ENCODE data around the gene PAM. TPM values are rescaled to one million over a fixed set of nuclear protein-coding genes. Genes with fewer than 3 reads are reported as not detected.

PAM gene
- total RNA-seq, 1 experiment from 2014 or later, result 131 TPM

GRCh38 chr5:102857076-102857818, 102.1 kb downstream of the PAM start:
- ChIA-PET CTCF (no interaction called here), POLR2A (no interaction called here)
- Histone ChIP-seq H3K4me1 (ENCODE audit: control insufficient read depth, insufficient read depth, low read length) (0 out of 2 replicates have a peak, but pooled peaks cover 2% of the 10 kb centered on the region), H3K27me3 (ENCODE audit: control insufficient read depth, insufficient read depth, low read length) (no peaks in the 10 kb centered on the region), H3K9me3 (ENCODE audit: control insufficient read depth, insufficient read depth, low read depth, low read length) (no peaks in the 10 kb centered on the region), H3K27ac (ENCODE audit: low read length) (no peak overlapping the region), H3K36me3 (ENCODE audit: control insufficient read depth, insufficient read depth, low read length) (no peaks in the 10 kb centered on the region), H3K4me3 (ENCODE audit: low read depth in 2 of 2, low read length in 2 of 2) (no peak overlapping the region)
- no TSS peak for BruUV-seq (replicated peaks)
- DNase-seq (ENCODE audit: low read depth, low spot score) (no peak), ATAC-seq (no peak)
- in situ Hi-C loops (cut with HindIII; ENCODE audit: low pct_unique_long_range_greater_than_20kb, low sequenced_read_pairs) (no loop called here), intact Hi-C loops (cut with micrococcal nuclease; ENCODE audit: unreplicated experiment) (no loop called here)
- TF ChIP-seq REST (IDR thresholded peaks at IDR 0.05; ENCODE audit: insufficient read depth in 1 of 2, low read depth in 2 of 2, low read length in 1 of 2), result no peak
- TF ChIP-seq SIN3A (IDR thresholded peaks at IDR 0.05; ENCODE audit: borderline replicate concordance, insufficient read depth, low read depth, low read length), result no peak
- TF ChIP-seq TCF7L2 (IDR thresholded peaks at IDR 0.05; ENCODE audit: low read depth, low read length), result no peak
- TF ChIP-seq POLR2AphosphoS5 (IDR thresholded peaks at IDR 0.05; ENCODE audit: low read depth, low read length), result no peak
- no peak for TF ChIP-seq CTCF (IDR thresholded peaks at IDR 0.05)

- ChIA-PET CTCF (no interaction called here), POLR2A (no interaction called here)
- TF ChIP-seq POLR2AphosphoS5 (IDR thresholded peaks at IDR 0.05; ENCODE audit: low read depth, low read length) (no peak), SIN3A (IDR thresholded peaks at IDR 0.05; ENCODE audit: borderline replicate concordance, insufficient read depth, low read depth, low read length) (no peak), TCF7L2 (IDR thresholded peaks at IDR 0.05; ENCODE audit: low read depth, low read length) (no peak), REST (IDR thresholded peaks at IDR 0.05; ENCODE audit: insufficient read depth in 1 of 2, low read depth in 2 of 2, low read length in 1 of 2) (no peak), CTCF (IDR thresholded peaks at IDR 0.05) (peak; percentile 9; the same call in 1 of the 2 replicates)
- Histone ChIP-seq H3K4me1 (ENCODE audit: control insufficient read depth, insufficient read depth, low read length) (0 out of 2 replicates have a peak, but pooled peaks cover 2% of the 10 kb centered on the region), H3K4me3 (ENCODE audit: low read depth in 2 of 2, low read length in 2 of 2) (no peak overlapping the region), H3K27me3 (ENCODE audit: control insufficient read depth, insufficient read depth, low read length) (no peaks in the 10 kb centered on the region), H3K36me3 (ENCODE audit: control insufficient read depth, insufficient read depth, low read length) (no peaks in the 10 kb centered on the region), H3K27ac (ENCODE audit: low read length) (no peak overlapping the region), H3K9me3 (ENCODE audit: control insufficient read depth, insufficient read depth, low read depth, low read length) (no peaks in the 10 kb centered on the region)
- intact Hi-C loops (cut with micrococcal nuclease; ENCODE audit: unreplicated experiment) (no loop called here), in situ Hi-C loops (cut with HindIII; ENCODE audit: low pct_unique_long_range_greater_than_20kb, low sequenced_read_pairs) (no loop called here)
- BruUV-seq (replicated peaks), result no TSS peak
- no peak for DNase-seq (ENCODE audit: low read depth, low spot score)
- no peak for ATAC-seq
These were observed 103.1 kb downstream of the PAM start for GRCh38 chr5:102858221-102858620.

Data from Panc1 (cell line).